Kidney (tissue), 14 donors: ENCODE measurements around the gene ARPIN. TPM values are rescaled to one million over a fixed set of nuclear protein-coding genes. Genes with fewer than 3 reads are reported as not detected.
A peak's percentile ranks its signal among the peaks of the same experiment; 100 is the strongest.

ENCODE experiments used
- DNase-seq, 5 donors: peaks; one replicate each; pipeline ENCODE4 v3.0.0-alpha.2; 2013 to 2020
- FAIRE-seq: peaks from 2 replicates; lab custom pipeline; 2012; peaks lifted over from hg19 to GRCh38; lab: Jason Lieb, UNC
- H3K27ac ChIP-seq, 2 donors: one replicate each; pipeline ENCODE4 v1.7.0; 2013; ENCODE audit warnings: low read depth in 2 of 2, low read length in 2 of 2, inconsistent platforms in 1 of 2
- H3K27me3 ChIP-seq: one replicate; pipeline ENCODE4 v1.7.1; 2013; ENCODE audit warnings: low read length, inconsistent platforms; ENCODE audit not compliant: control insufficient read depth, insufficient read depth
- H3K36me3 ChIP-seq, 3 donors: one replicate each; pipeline versions ENCODE4 v1.7.0 to v1.7.1; 2013; ENCODE audit warnings: low read length in 3 of 3, control low read depth in 1 of 3, inconsistent platforms in 1 of 3; ENCODE audit not compliant: insufficient read depth in 3 of 3, control insufficient read depth in 2 of 3
- H3K4me1 ChIP-seq, 3 donors: one replicate each; pipeline versions ENCODE4 v1.7.0 to v1.7.1; 2013; ENCODE audit warnings: low read length in 3 of 3, inconsistent platforms in 1 of 3, low read depth in 1 of 3; ENCODE audit not compliant: control insufficient read depth in 2 of 3, insufficient read depth in 2 of 3
- H3K4me3 ChIP-seq, 3 donors: one replicate each; pipeline versions ENCODE4 v1.7.0 to v1.8.1; 2013; ENCODE audit warnings: low read length in 3 of 3, control low read depth in 1 of 3, inconsistent platforms in 1 of 3
- H3K9ac ChIP-seq, 3 donors: one replicate each; pipeline versions ENCODE4 v1.7.0 to v1.7.1; 2013; ENCODE audit warnings: low read length in 3 of 3, control low read depth in 1 of 3, inconsistent platforms in 1 of 3
- H3K9me3 ChIP-seq, 3 donors: one replicate each; pipeline versions ENCODE4 v1.7.0 to v1.7.1; 2013; ENCODE audit warnings: low read length in 3 of 3, control low read depth in 1 of 3, inconsistent platforms in 1 of 3; ENCODE audit not compliant: control insufficient read depth in 2 of 3, insufficient read depth in 1 of 3
- intact Hi-C: fragments of 100-400 bp; cut with DNase I; formaldehyde crosslinking; loops from one replicate; pipeline ENCODE4 v1.11.1; 2022
- polyA plus RNA-seq: library from polyadenylated mRNA; stranded (reverse); fragments of 350-450 nt; fragmentation: Illumina TruSeq; extraction: RNeasy Lipid Tissue Mini Kit (QIAGEN cat#74804); gene quantifications from one replicate; pipeline ENCODE4 v1.2.3, GENCODE V29; 2014; ENCODE audit warnings: low read depth, low replicate concordance; ENCODE audit not compliant: insufficient read depth
- total RNA-seq: library from RNA; stranded (reverse); fragmentation: NEBNext Ultra II Directional; extraction: Animal tissue kit (Norgen Biotek cat#: 25700); gene quantifications from one replicate; pipeline ENCODE4 v1.2.1, GENCODE V29; 2021
- TF ChIP-seq, protein P1 (sequence below): IDR thresholded peaks from 3 replicates; pipeline ENCODE4 v1.5.1; 2012; ENCODE audit warnings: mild to moderate bottlenecking, moderate library complexity, borderline replicate concordance; ENCODE audit not compliant: insufficient read depth; ENCODE audit errors: extremely low read depth
- donor health status: control.
- donor health status: control.
- donor health status: control.
- donor health status: control.
- donor health status: control.
- donor health status: DM: yes; HTN: yes; CAD: no.
- donor health status: Normal renal cell carcinoma (clear cell type).

ARPIN gene
- total and polyA plus RNA-seq, 2 donors from 2014 or later: 11.7 to 28.2 TPM

DNA sequence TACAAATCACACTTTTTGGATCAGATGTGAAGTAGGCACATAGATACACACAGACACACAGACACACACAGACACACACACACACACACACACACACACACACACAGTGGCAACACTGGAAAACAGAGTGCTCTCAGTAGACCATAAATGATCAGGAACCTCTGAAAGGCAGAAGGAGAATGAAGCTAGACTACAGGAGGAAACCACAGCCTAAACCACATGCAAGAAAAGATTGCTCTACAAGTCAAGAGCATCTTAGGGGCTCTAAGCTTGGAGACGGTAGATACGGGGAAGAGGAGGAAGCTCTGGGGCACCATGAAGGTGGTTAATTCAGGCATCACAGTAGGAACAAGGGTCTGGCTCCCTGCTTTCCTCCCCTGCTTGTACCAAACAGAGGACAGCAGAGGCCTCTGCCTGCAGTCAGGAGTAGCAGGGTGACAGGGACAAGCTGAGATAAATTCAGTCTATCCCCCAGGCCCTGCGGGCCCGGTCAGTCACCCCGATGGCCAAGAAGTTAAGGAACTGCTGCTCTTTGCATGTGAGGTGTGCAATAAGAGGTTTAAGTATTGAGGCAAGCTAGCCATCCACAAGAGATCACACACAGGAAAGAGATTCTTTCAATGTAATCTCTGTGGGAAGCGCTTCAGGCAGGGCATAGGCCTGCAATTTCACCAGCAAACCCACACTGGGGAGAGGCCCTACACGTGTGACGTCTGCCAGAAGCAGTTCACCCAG lies 23.5 kb upstream of the ARPIN start:
- TF ChIP-seq, protein P1, sequence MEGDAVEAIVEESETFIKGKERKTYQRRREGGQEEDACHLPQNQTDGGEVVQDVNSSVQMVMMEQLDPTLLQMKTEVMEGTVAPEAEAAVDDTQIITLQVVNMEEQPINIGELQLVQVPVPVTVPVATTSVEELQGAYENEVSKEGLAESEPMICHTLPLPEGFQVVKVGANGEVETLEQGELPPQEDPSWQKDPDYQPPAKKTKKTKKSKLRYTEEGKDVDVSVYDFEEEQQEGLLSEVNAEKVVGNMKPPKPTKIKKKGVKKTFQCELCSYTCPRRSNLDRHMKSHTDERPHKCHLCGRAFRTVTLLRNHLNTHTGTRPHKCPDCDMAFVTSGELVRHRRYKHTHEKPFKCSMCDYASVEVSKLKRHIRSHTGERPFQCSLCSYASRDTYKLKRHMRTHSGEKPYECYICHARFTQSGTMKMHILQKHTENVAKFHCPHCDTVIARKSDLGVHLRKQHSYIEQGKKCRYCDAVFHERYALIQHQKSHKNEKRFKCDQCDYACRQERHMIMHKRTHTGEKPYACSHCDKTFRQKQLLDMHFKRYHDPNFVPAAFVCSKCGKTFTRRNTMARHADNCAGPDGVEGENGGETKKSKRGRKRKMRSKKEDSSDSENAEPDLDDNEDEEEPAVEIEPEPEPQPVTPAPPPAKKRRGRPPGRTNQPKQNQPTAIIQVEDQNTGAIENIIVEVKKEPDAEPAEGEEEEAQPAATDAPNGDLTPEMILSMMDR: no peak
- no peak for DNase-seq
- Histone ChIP-seq H3K9me3 (no peaks in the 10 kb centered on the region), H3K9ac (no peak overlapping the region), H3K4me1 (no peaks in the 10 kb centered on the region), H3K27me3 (no peaks in the 10 kb centered on the region), H3K4me3 (no peak overlapping the region), H3K36me3 (no peaks in the 10 kb centered on the region), H3K27ac (no peak overlapping the region)
- intact Hi-C loops: no loop called here
- FAIRE-seq: no peak

DNA sequence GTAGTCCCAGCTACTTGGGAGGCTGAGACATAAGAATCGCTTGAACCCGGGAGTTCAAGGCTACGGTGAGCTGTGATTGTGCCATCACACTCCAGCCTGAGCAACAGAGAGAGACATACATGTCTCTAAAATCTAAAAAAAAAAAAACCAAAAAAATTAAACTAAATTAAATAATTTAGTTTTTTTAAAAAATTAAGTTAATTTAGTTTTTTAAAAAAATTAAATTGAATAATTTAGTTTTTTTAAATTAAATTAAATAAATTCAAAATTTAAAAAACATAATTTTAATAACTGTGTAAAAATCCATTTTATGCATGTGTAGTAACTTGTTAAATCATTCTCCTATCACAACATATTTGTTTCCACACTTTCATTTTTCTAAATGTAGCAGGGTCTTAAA lies 20.1 kb upstream of the ARPIN start:
- FAIRE-seq: peak; percentile 94
- TF ChIP-seq, protein P1: no peak

DNA sequence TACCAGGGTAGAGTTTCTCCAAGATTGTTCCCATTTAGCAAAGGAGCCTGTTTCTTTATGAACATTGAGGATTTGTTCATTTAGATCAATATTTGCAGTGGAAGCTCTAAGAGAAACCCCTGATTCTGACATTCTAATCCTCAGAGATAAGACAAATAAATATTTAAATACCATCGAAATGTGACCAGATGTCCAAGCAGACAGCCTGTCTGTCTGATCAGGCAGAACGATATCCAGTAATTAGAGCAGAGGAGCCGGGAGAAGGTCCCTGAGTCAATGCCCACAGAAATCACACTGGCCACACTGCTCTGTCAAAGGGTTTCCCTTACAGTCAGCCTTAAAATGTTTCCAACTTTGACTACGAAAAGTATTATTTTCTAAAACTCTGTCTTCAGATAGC lies 15.7 kb upstream of the ARPIN start:
- no peak for FAIRE-seq
- H3K27me3 ChIP-seq: no peaks in the 10 kb centered on the region
- intact Hi-C loops: no loop called here

More for the DNA sequence above, 20.1 kb upstream of the ARPIN start:
- Histone ChIP-seq H3K27ac (no peak overlapping the region), H3K36me3 (no peaks in the 10 kb centered on the region), H3K4me1 (no peaks in the 10 kb centered on the region), H3K9me3 (no peaks in the 10 kb centered on the region), H3K9ac (no peak overlapping the region), H3K4me3 (no peak overlapping the region), H3K27me3 (no peaks in the 10 kb centered on the region)
- intact Hi-C loops: no loop called here
- DNase-seq: no peak

More for the DNA sequence above, 15.7 kb upstream of the ARPIN start:
- DNase-seq: no peak
- Histone ChIP-seq H3K27ac (no peak overlapping the region), H3K9ac (no peak overlapping the region), H3K9me3 (no peaks in the 10 kb centered on the region), H3K4me1 (no peaks in the 10 kb centered on the region), H3K36me3 (no peaks in the 10 kb centered on the region), H3K4me3 (no peak overlapping the region)
- TF ChIP-seq, protein P1: no peak
